Measurements from ENCODE around the gene TMEM107.

The TMEM107 gene

DNA sequence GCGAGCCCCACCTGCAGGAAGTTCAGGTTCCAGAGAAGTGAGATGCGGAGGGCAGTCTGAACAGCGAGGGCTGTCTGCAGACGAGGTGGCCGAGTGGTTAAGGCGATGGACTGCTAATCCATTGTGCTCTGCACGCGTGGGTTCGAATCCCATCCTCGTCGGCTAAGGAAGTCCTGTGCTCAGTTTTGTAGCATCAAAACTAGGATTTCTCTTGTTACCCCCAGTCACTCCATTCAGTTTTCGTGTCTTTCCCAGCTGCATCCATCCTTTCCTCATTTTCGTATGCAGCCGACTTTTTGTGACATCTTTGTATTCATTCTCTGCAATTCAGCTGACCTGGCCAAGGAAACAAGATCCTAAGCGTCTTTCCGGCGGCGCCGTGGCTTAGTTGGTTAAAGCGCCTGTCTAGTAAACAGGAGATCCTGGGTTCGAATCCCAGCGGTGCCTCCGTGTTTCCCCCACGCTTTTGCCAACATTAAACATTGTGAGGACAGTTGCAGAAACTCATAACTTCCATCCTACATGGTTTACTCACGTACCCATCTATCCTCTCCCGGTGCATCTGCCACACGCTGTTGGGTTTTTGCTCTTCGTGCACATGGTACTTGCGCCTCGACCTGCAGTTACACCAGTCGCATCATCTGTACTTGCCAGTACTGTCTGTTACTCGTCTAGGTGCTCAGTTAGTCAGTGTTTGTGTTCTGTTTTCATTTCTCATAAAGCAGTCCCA lies 10.8 kb upstream of the TMEM107 start (continued):
- TF ChIP-seq TSHZ1 (tag by site-specific recombination; IDR thresholded peaks at IDR 0.05; ENCODE audit: borderline replicate concordance) (peak; percentile 60; the same call in 1 of the 2 replicates), YY2 (tag by site-specific recombination; IDR thresholded peaks at IDR 0.05) (peak; percentile 66), GLI4 (tag by site-specific recombination; IDR thresholded peaks at IDR 0.05) (0 out of 2 replicates have a peak, but pooled peaks have one; percentile 51), HIC1 (tag by site-specific recombination; IDR thresholded peaks at IDR 0.05) (peak; percentile 99)
- TF ChIP-seq, protein P1, sequence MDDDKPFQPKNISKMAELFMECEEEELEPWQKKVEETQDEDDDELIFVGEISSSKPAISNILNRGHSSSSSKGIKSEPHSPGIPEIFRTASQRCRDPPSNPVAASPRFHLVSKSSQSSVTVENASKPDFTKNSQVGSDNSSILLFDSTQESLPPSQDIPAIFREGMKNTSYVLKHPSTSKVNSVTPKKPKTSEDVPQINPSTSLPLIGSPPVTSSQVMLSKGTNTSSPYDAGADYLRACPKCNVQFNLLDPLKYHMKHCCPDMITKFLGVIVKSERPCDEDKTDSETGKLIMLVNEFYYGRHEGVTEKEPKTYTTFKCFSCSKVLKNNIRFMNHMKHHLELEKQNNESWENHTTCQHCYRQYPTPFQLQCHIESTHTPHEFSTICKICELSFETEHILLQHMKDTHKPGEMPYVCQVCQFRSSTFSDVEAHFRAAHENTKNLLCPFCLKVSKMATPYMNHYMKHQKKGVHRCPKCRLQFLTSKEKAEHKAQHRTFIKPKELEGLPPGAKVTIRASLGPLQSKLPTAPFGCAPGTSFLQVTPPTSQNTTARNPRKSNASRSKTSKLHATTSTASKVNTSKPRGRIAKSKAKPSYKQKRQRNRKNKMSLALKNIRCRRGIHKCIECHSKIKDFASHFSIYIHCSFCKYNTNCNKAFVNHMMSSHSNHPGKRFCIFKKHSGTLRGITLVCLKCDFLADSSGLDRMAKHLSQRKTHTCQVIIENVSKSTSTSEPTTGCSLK (tag by site-specific recombination; IDR thresholded peaks at IDR 0.05): no peak

- POLR2A ChIA-PET: interaction anchor here (1.0 to 13.9 kb wide), 9 partner anchors 9 to 67 kb away, joined by 4 to 394 read pairs (median 12); partner anchors contain the start of genes AURKB, CTC1, PFAS and TMEM107
- CTCF ChIA-PET: interaction anchor here (0.6 to 1.5 kb wide), 10 partner anchors 25 to 129 kb away, joined by 3 to 7 read pairs (median 4); no protein-coding TSS in a partner anchor
- Histone ChIP-seq H3K9me3 (ENCODE audit: control insufficient read depth, insufficient read depth, low read depth, low read length) (no peaks in the 10 kb centered on the region), H3K4me1 (ENCODE audit: control insufficient read depth, insufficient read depth, low read length) (peaks cover 13% of the 10 kb centered on the region), H3K36me3 (ENCODE audit: control insufficient read depth in 2 of 2, insufficient read depth in 1 of 2, low read length in 2 of 2) (no peaks in the 10 kb centered on the region), H3K4me3 (ENCODE audit: low read depth, low read length) (peak overlapping the region; percentile 86), H3K27ac (ENCODE audit: extremely low read depth, low read depth, low read length) (peak overlapping the region; percentile 79)
- TF ChIP-seq ZNF138 (tag by site-specific recombination; IDR thresholded peaks at IDR 0.05; ENCODE audit: borderline replicate concordance) (no peak), ZNF19 (tag by site-specific recombination; IDR thresholded peaks at IDR 0.05; ENCODE audit: low read depth) (no peak), ZNF416 (tag by site-specific recombination; IDR thresholded peaks at IDR 0.05) (no peak), ZNF10 (tag by site-specific recombination; IDR thresholded peaks at IDR 0.05) (no peak; the same call in 1 of the 2 replicates), TSHZ1 (tag by site-specific recombination; IDR thresholded peaks at IDR 0.05; ENCODE audit: borderline replicate concordance) (no peak), ZNF791 (tag by site-specific recombination; IDR thresholded peaks at IDR 0.05) (no peak), YY1 (tag by site-specific recombination; IDR thresholded peaks at IDR 0.05) (no peak; the same call in 1 of the 2 replicates), SP3 (tag by site-specific recombination; IDR thresholded peaks at IDR 0.05) (no peak), ZNF350 (tag by site-specific recombination; IDR thresholded peaks at IDR 0.05) (no peak), ZNF768 (tag by site-specific recombination; IDR thresholded peaks at IDR 0.05) (no peak), ZNF596 (tag by site-specific recombination; IDR thresholded peaks at IDR 0.05) (no peak), ZNF776 (tag by site-specific recombination; IDR thresholded peaks at IDR 0.05; ENCODE audit: borderline replicate concordance) (no peak), ZBTB1 (tag by site-specific recombination; IDR thresholded peaks at IDR 0.05) (no peak), ZIC2 (tag by site-specific recombination; IDR thresholded peaks at IDR 0.05) (no peak), ZNF623 (tag by site-specific recombination; IDR thresholded peaks at IDR 0.05) (no peak; the same call in none of the 2 replicates), ZNF560 (tag by site-specific recombination; IDR thresholded peaks at IDR 0.05; ENCODE audit: borderline replicate concordance) (no peak), GLIS1 (tag by site-specific recombination; IDR thresholded peaks at IDR 0.05) (no peak), MYNN (tag by site-specific recombination; IDR thresholded peaks at IDR 0.05; ENCODE audit: borderline replicate concordance) (no peak), ZNF654 (tag by site-specific recombination; IDR thresholded peaks at IDR 0.05; ENCODE audit: low read depth) (no peak; the same call in 1 of the 2 replicates)
Measured at GRCh38 chr17:8186446-8186786, 10.2 kb upstream of the TMEM107 start.
